Thoracic aorta (tissue), 2 donors: ENCODE results near the gene STX8. TPM values are rescaled to one million over a fixed set of nuclear protein-coding genes. Genes with fewer than 3 reads are reported as not detected.

ENCODE experiments used
- ATAC-seq: fragments of 150-250 bp; one replicate; pipeline ENCODE4 v1.8.0; 2017; ENCODE audit warnings: low read depth; ENCODE audit not compliant: insufficient number of reproducible peaks, low FRiP score
- DNase-seq: peaks from one replicate; pipeline ENCODE4 v3.0.0-alpha.2; 2020; ENCODE audit warnings: low spot score
- H3K27ac ChIP-seq, 2 donors: fragments of 200-600 bp; sonication (generic); 1 replicate in 1 of 2; 2 replicates in 1 of 2; pipeline ENCODE4 v1.5.1; 2016; ENCODE audit warnings: mild to moderate bottlenecking in 2 of 2, moderate library complexity in 2 of 2
- H3K27me3 ChIP-seq: fragments of 200-600 bp; sonication (generic); replicated peaks from 2 replicates; pipeline ENCODE4 v1.6.0; 2016; ENCODE audit warnings: mild to moderate bottlenecking; ENCODE audit not compliant: insufficient read depth
- H3K36me3 ChIP-seq: fragments of 200-600 bp; sonication (generic); one replicate; pipeline ENCODE4 v1.5.1; 2016
- H3K4me1 ChIP-seq, 2 donors: fragments of 200-600 bp; sonication (generic); 1 replicate in 1 of 2; 2 replicates in 1 of 2; pipeline versions ENCODE4 v1.5.1 to v1.6.0; 2016; ENCODE audit warnings: low read depth in 2 of 2, mild to moderate bottlenecking in 1 of 2; ENCODE audit not compliant: control insufficient read depth in 1 of 2
- H3K4me3 ChIP-seq: fragments of 200-600 bp; sonication (generic); 2 replicates; pipeline ENCODE4 v1.5.1; 2016; ENCODE audit warnings: mild to moderate bottlenecking
- H3K9me3 ChIP-seq: fragments of 200-600 bp; sonication (generic); 2 replicates; pipeline ENCODE4 v1.5.1; 2016
- total RNA-seq, 2 donors: library from RNA; depleted of rRNA; stranded (reverse); fragments of >200 nt; gene quantifications; one replicate each; pipeline versions ENCODE4 v1.1.0 to v1.2.3, GENCODE V29; 2016
- TF ChIP-seq, protein P1 (sequence below): fragments of 200-600 bp; sonication (generic); IDR thresholded peaks from one replicate; pipeline ENCODE4 v1.5.1; 2019; ENCODE audit warnings: antibody characterized with exemption

STX8 gene
- total RNA-seq, 2 donors from 2014 or later: 93.9 to 99.8 TPM

GRCh38 chr17:9445424-9445823 is 130.2 kb downstream of the STX8 start:
- TF ChIP-seq, protein P1, sequence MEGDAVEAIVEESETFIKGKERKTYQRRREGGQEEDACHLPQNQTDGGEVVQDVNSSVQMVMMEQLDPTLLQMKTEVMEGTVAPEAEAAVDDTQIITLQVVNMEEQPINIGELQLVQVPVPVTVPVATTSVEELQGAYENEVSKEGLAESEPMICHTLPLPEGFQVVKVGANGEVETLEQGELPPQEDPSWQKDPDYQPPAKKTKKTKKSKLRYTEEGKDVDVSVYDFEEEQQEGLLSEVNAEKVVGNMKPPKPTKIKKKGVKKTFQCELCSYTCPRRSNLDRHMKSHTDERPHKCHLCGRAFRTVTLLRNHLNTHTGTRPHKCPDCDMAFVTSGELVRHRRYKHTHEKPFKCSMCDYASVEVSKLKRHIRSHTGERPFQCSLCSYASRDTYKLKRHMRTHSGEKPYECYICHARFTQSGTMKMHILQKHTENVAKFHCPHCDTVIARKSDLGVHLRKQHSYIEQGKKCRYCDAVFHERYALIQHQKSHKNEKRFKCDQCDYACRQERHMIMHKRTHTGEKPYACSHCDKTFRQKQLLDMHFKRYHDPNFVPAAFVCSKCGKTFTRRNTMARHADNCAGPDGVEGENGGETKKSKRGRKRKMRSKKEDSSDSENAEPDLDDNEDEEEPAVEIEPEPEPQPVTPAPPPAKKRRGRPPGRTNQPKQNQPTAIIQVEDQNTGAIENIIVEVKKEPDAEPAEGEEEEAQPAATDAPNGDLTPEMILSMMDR: no peak
- no peaks in the 10 kb centered on the region for H3K36me3 ChIP-seq
- no peaks in the 10 kb centered on the region for H3K27me3 ChIP-seq
- ATAC-seq: no peak
- peaks cover 0 to 7% of the 10 kb centered on the region in 2 donors for H3K4me1 ChIP-seq
- no peak for DNase-seq
- H3K27ac ChIP-seq: no peak overlapping the region
- no peaks in the 10 kb centered on the region for H3K9me3 ChIP-seq
- H3K4me3 ChIP-seq: no peak overlapping the region

GRCh38 chr17:9444687-9445086 is 130.9 kb downstream of the STX8 start:
- Histone ChIP-seq H3K27ac (no peak overlapping the region), H3K4me3 (no peak overlapping the region), H3K4me1 (peaks cover 0 to 7% of the 10 kb centered on the region in 2 donors), H3K9me3 (no peaks in the 10 kb centered on the region), H3K27me3 (no peaks in the 10 kb centered on the region), H3K36me3 (no peaks in the 10 kb centered on the region)
- ATAC-seq (no peak), DNase-seq (no peak)
- TF ChIP-seq, protein P1: no peak

GRCh38 chr17:9443811-9444210 is 131.8 kb downstream of the STX8 start:
- TF ChIP-seq, protein P1: no peak
- H3K36me3 ChIP-seq: no peaks in the 10 kb centered on the region
- H3K27me3 ChIP-seq: no peaks in the 10 kb centered on the region
- no peak for ATAC-seq
- H3K4me1 ChIP-seq: peaks cover 0 to 7% of the 10 kb centered on the region in 2 donors
- no peak overlapping the region for H3K4me3 ChIP-seq
- no peaks in the 10 kb centered on the region for H3K9me3 ChIP-seq
- H3K27ac ChIP-seq: no peak overlapping the region
- DNase-seq: no peak

DNA sequence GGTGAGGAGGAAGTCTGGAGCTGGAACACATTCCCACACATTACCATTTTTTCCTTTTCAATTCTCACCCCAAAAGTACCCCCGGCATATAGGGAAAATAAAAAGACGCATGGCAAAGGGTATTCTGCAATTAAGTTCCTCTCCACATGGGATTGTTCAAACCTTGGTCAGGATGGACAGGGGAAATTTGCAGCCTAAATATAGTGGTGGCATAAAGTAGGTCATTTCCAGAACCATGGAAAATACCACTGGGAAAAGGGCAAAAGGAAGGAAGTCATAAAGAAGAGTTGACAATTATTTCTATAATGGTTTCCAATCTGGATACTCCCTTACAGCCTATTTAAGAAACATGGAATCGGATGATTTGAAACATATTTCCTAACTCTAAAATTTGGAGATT is 135.8 kb downstream of the STX8 start:
- ATAC-seq: no peak
- H3K4me1 ChIP-seq: no peaks in the 10 kb centered on the region

GRCh38 chr17:9436630-9437029 is 139.0 kb downstream of the STX8 start:
- no peak overlapping the region for H3K4me3 ChIP-seq
- no peak overlapping the region for H3K27ac ChIP-seq
- TF ChIP-seq, protein P1: no peak
- peaks cover 6 to 17% of the 10 kb centered on the region in 2 donors for H3K4me1 ChIP-seq
- no peaks in the 10 kb centered on the region for H3K9me3 ChIP-seq
- no peak for DNase-seq
- H3K27me3 ChIP-seq: no peaks in the 10 kb centered on the region
- H3K36me3 ChIP-seq: no peaks in the 10 kb centered on the region
- no peak for ATAC-seq

More for the DNA sequence above, 135.8 kb downstream of the STX8 start:
- Histone ChIP-seq H3K9me3 (no peaks in the 10 kb centered on the region), H3K36me3 (no peaks in the 10 kb centered on the region), H3K27ac (no peak overlapping the region), H3K4me3 (no peak overlapping the region), H3K27me3 (no peaks in the 10 kb centered on the region)
- no peak for DNase-seq
- TF ChIP-seq, protein P1: no peak
